ENCODE results near the gene IQCF5.
"Not testable (repeated sequence)": the region's sequence is repeated elsewhere in the genome, so short reads cannot be mapped to it uniquely, and the experiment has no call there.

Gene IQCF5

GRCh38 chr3:51875501-51875900 lies at the start of gene IQCF5:
TSS of gene IQCF5 (minus strand) at chr3:51875601. CDS start at chr3:51875531, 70 bp downstream.
- no peak for DNase-seq

GRCh38 chr3:51921081-51921578 lies 45.7 kb upstream of the IQCF5 start:
- DNase-seq = no peak

- no peak for DNase-seq
Measured at GRCh38 chr3:51916418-51916817, 41.0 kb upstream of the IQCF5 start.

- DNase-seq = no peak
Measured at GRCh38 chr3:51908026-51908425, 32.6 kb upstream of the IQCF5 start.

- DNase-seq = no peak
Measured at GRCh38 chr3:51904034-51904823, 28.8 kb upstream of the IQCF5 start.

GRCh38 chr3:51902361-51902760 lies 27.0 kb upstream of the IQCF5 start:
- DNase-seq = not testable (repeated sequence)

- not testable (repeated sequence) for DNase-seq
Measured at GRCh38 chr3:51900043-51900442, 24.6 kb upstream of the IQCF5 start.

- no peak for DNase-seq
Measured at GRCh38 chr3:51897391-51897790, 22.0 kb upstream of the IQCF5 start.

- DNase-seq = no peak
Measured at GRCh38 chr3:51896607-51897305, 21.4 kb upstream of the IQCF5 start.

- no peak for DNase-seq
Measured at GRCh38 chr3:51894939-51895338, 19.5 kb upstream of the IQCF5 start.

- DNase-seq = no peak
Measured at GRCh38 chr3:51894391-51894790, 19.0 kb upstream of the IQCF5 start.

- DNase-seq = no peak
Measured at GRCh38 chr3:51891242-51892039, 16.0 kb upstream of the IQCF5 start.

GRCh38 chr3:51888463-51889105 lies 13.2 kb upstream of the IQCF5 start:
- DNase-seq = no peak

- no peak for DNase-seq
Measured at GRCh38 chr3:51887620-51888019, 12.2 kb upstream of the IQCF5 start.

- no peak for DNase-seq
Measured at GRCh38 chr3:51886447-51886846, 11.0 kb upstream of the IQCF5 start.

- DNase-seq = no peak
Measured at GRCh38 chr3:51879937-51880336, 4.5 kb upstream of the IQCF5 start.

GRCh38 chr3:51876186-51876585 lies 785 bp upstream of the IQCF5 start:
- no peak for DNase-seq

- DNase-seq = no peak
Measured at GRCh38 chr3:51874889-51875288, 512 bp downstream of the IQCF5 start.

GRCh38 chr3:51874411-51874810 lies 990 bp downstream of the IQCF5 start:
- DNase-seq = no peak

- no peak for DNase-seq
Measured at GRCh38 chr3:51873876-51874275, 1.5 kb downstream of the IQCF5 start.

GRCh38 chr3:51873253-51873766 lies 2.1 kb downstream of the IQCF5 start:
- DNase-seq = no peak

GRCh38 chr3:51869304-51869703 lies 6.1 kb downstream of the IQCF5 start:
- DNase-seq = no peak

GRCh38 chr3:51868896-51869295 lies 6.5 kb downstream of the IQCF5 start:
- not testable (repeated sequence) for DNase-seq
